ENCODE results near the gene GNB4.

DNA sequence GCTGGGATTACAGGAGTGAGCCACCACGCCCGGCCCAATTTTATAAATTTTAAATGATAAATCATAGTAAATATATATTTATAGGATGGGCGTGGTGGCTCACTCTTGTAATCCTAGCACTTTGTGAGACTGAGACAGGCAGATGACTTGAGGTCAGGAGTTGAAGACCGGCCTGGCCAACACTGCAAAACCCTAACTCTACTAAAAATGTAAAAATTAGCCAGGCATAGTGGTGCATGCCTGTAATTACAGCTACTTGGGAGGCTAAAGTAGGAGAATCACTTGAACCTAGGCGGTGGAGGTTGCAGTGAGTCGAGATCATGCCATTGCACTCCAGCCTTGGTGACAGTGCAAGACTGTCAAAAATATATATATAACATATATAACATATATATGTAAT, 77.3 kb downstream of the GNB4 start:
- TF ChIP-seq CTCF (conservative IDR thresholded peaks at IDR 0.05; ENCODE audit: low read length), result no peak
- TF ChIP-seq EZH2phosphoT487 (IDR thresholded peaks at IDR 0.05; ENCODE audit: borderline replicate concordance), result no peak

Measured in Loucy (cell line).